Measurements from ENCODE around the gene PGBD4.
A peak's percentile ranks its signal among the peaks of the same experiment; 100 is the strongest.

Gene PGBD4

GRCh38 chr15:34101366-34102174, at the start of gene PGBD4, which contains the start of gene EMC7:
Gene PGBD4 (plus strand): TSS chr15:34102083. CDS start chr15:34102532, 449 bp downstream.
Gene EMC7 (minus strand): TSS chr15:34101862. CDS start chr15:34101839, 23 bp downstream.
- DNase-seq (ENCODE audit: low read depth), result peak; percentile 100

- DNase-seq (ENCODE audit: low read depth), result no peak
These were observed 47.7 kb upstream of the PGBD4 start for GRCh38 chr15:34054081-34054707.

GRCh38 chr15:34055868-34056595, 45.9 kb upstream of the PGBD4 start:
- DNase-seq (ENCODE audit: low read depth), result peak; percentile 85

- no peak for DNase-seq (ENCODE audit: low read depth)
These were observed 45.0 kb upstream of the PGBD4 start for GRCh38 chr15:34056911-34057310.

GRCh38 chr15:34059476-34059875, 42.4 kb upstream of the PGBD4 start:
- DNase-seq (ENCODE audit: low read depth), result no peak

- DNase-seq (ENCODE audit: low read depth), result no peak
These were observed 41.9 kb upstream of the PGBD4 start for GRCh38 chr15:34059946-34060345.

- DNase-seq (ENCODE audit: low read depth), result no peak
These were observed 37.4 kb upstream of the PGBD4 start for GRCh38 chr15:34064438-34064837.

- DNase-seq (ENCODE audit: low read depth), result no peak
These were observed 36.6 kb upstream of the PGBD4 start for GRCh38 chr15:34065261-34065660.

GRCh38 chr15:34065941-34066340, 35.9 kb upstream of the PGBD4 start:
- DNase-seq (ENCODE audit: low read depth), result no peak

GRCh38 chr15:34070003-34070402, 31.9 kb upstream of the PGBD4 start:
- no peak for DNase-seq (ENCODE audit: low read depth)

- no peak for DNase-seq (ENCODE audit: low read depth)
These were observed 25.1 kb upstream of the PGBD4 start for GRCh38 chr15:34076785-34077184.

GRCh38 chr15:34078900-34079299, 23.0 kb upstream of the PGBD4 start:
- DNase-seq (ENCODE audit: low read depth), result no peak

GRCh38 chr15:34079904-34080303, 22.0 kb upstream of the PGBD4 start:
- no peak for DNase-seq (ENCODE audit: low read depth)

GRCh38 chr15:34084086-34084485, 17.8 kb upstream of the PGBD4 start:
- no peak for DNase-seq (ENCODE audit: low read depth)

GRCh38 chr15:34085746-34086145, 16.1 kb upstream of the PGBD4 start:
- no peak for DNase-seq (ENCODE audit: low read depth)

- no peak for DNase-seq (ENCODE audit: low read depth)
These were observed 2.0 kb upstream of the PGBD4 start for GRCh38 chr15:34099914-34100313.

GRCh38 chr15:34102175-34102925, 467 bp downstream of the PGBD4 start:
- no peak for DNase-seq (ENCODE audit: low read depth)

- no peak for DNase-seq (ENCODE audit: low read depth)
These were observed 4.5 kb downstream of the PGBD4 start for GRCh38 chr15:34106423-34106822.

- DNase-seq (ENCODE audit: low read depth), result no peak
These were observed 5.4 kb downstream of the PGBD4 start for GRCh38 chr15:34107315-34107714.

GRCh38 chr15:34109797-34110663, 8.1 kb downstream of the PGBD4 start:
- peak; percentile 52 for DNase-seq (ENCODE audit: low read depth)

GRCh38 chr15:34111488-34111887, 9.6 kb downstream of the PGBD4 start:
- no peak for DNase-seq (ENCODE audit: low read depth)
